Spleen (tissue), 11 donors: ENCODE results near the gene RAET1G. TPM values are rescaled to one million over a fixed set of nuclear protein-coding genes. Genes with fewer than 3 reads are reported as not detected.
"Not testable (repeated sequence)": the region's sequence is repeated elsewhere in the genome, so short reads cannot be mapped to it uniquely, and the experiment has no call there.

Experiments used
- DNase-seq: peaks from one replicate; pipeline ENCODE4 v3.0.0-alpha.2; 2020
- H3K27ac ChIP-seq, 8 donors: fragments of 200-600 bp; sonication (generic) in 7 of 8; 1 replicate in 4 of 8; 2 replicates in 4 of 8; pipeline versions ENCODE4 v1.5.0 to v1.8.0; 2016 to 2021; ENCODE audit warnings: inconsistent platforms in 4 of 8, mild to moderate bottlenecking in 4 of 8, moderate library complexity in 1 of 8
- H3K27me3 ChIP-seq, 7 donors: fragments of 200-600 bp; sonication (generic) in 6 of 7; replicated peaks in 1 of 7; 1 replicate in 4 of 7; 2 replicates in 3 of 7; pipeline versions ENCODE4 v1.5.0 to v1.8.0; 2016 to 2021; ENCODE audit warnings: inconsistent platforms in 3 of 7, mild to moderate bottlenecking in 1 of 7
- H3K36me3 ChIP-seq, 6 donors: fragments of 200-600 bp; sonication (generic) in 5 of 6; 1 replicate in 4 of 6; 2 replicates in 2 of 6; pipeline versions ENCODE4 v1.5.0 to v1.8.0; 2016 to 2021; ENCODE audit warnings: inconsistent platforms in 2 of 6
- H3K4me1 ChIP-seq, 6 donors: fragments of 200-600 bp; sonication (generic) in 5 of 6; 1 replicate in 3 of 6; 2 replicates in 3 of 6; pipeline versions ENCODE4 v1.5.0 to v1.8.0; 2016 to 2021; ENCODE audit warnings: inconsistent platforms in 3 of 6
- H3K4me3 ChIP-seq, 8 donors: fragments of 200-600 bp; sonication (generic) in 7 of 8; 1 replicate in 4 of 8; 2 replicates in 4 of 8; pipeline versions ENCODE4 v1.5.0 to v1.8.0; 2016 to 2021; ENCODE audit warnings: inconsistent platforms in 4 of 8, mild to moderate bottlenecking in 4 of 8, moderate library complexity in 2 of 8
- H3K9me3 ChIP-seq, 8 donors: fragments of 200-600 bp; sonication (generic) in 7 of 8; 1 replicate in 4 of 8; 2 replicates in 4 of 8; pipeline versions ENCODE4 v1.5.0 to v1.8.0; 2016 to 2021; ENCODE audit warnings: inconsistent platforms in 4 of 8
- POLR2A ChIP-seq, 3 donors: fragments of 450-650 bp; IDR thresholded peaks; one replicate each; pipeline ENCODE4 v1.5.1; 2017; ENCODE audit warnings: antibody characterized with exemption in 3 of 3, mild to moderate bottlenecking in 1 of 3
- POLR2AphosphoS5 ChIP-seq, 3 donors: sonication (generic); formaldehyde crosslinking; IDR thresholded peaks; one replicate each; pipeline ENCODE4 v1.5.1; 2017; ENCODE audit warnings: antibody characterized with exemption in 3 of 3
- WGBS, 5 donors: extraction: QIAGEN DNeasy Blood & Tissue Kit in 3 of 5; methylation state at CpG; one replicate each; pipeline versions ENCODE4 v1.1.5 to v1.1.7; 2013 to 2018; 5-methylcytosine and 5-hydroxymethylcytosine counted together
- intact Hi-C: fragments of 100-400 bp; cut with DNase I; formaldehyde crosslinking; loops from one replicate; pipeline ENCODE4 v1.15.0; 2023; ENCODE audit warnings: low total_unique reads
- polyA plus RNA-seq, 3 donors: library from polyadenylated mRNA; stranded (reverse); fragments of 200-250 nt; gene quantifications; one replicate each; pipeline ENCODE4 v1.2.1, GENCODE V29; 2013
- total RNA-seq, 7 donors: library from RNA; depleted of rRNA in 3 of 7; stranded (reverse); fragments of >200 nt in 3 of 7; fragmentation: NEBNext Ultra II Directional in 4 of 7; extraction: Animal tissue kit (Norgen Biotek cat#: 25700) in 4 of 7; gene quantifications; one replicate each; pipeline versions ENCODE4 v1.1.0 to v1.2.1, GENCODE V29; 2016 to 2021
- TF ChIP-seq, protein P1 (sequence below), 11 experiments: fragments of 200-600 bp in 7 of 11; fragments of 450-650 bp in 4 of 11; sonication (generic) in 4 of 11; IDR thresholded peaks in 8 of 11; conservative IDR thresholded peaks in 3 of 11; 1 replicate in 7 of 11; 2 replicates in 4 of 11; pipeline versions ENCODE4 v1.4.0 to v1.8.0; 2016 to 2021; ENCODE audit warnings: antibody characterized with exemption in 11 of 11, inconsistent platforms in 4 of 11, mild to moderate bottlenecking in 1 of 11
- donor health status: healthy with polysubstance abuse.
- donor health status: DM: no; HTN: no; CAD: no; lungs with moderate emphysema.
- donor health status: DM: no; HTN: no; CAD: no.
- donor health status: Bipolar disorder and iron deficiency.
- donor health status: healthy.
- donor health status: DM: no; HTN: no; CAD: no.
- donor health status: DM: yes; HTN: yes; CAD: no.

RAET1G gene
- total and polyA plus RNA-seq, 10 donors: 0.09 to 1.2 TPM; not detected in 8

GRCh38 chr6:149921361-149921760 is 1.6 kb downstream of the RAET1G start:
- H3K27me3 ChIP-seq: peaks cover 0 to 66% (median 26%) of the 10 kb centered on the region in 7 donors

GRCh38 chr6:149919834-149920225 is 3.1 kb downstream of the RAET1G start:
- no peak overlapping the region for H3K4me3 ChIP-seq
- intact Hi-C loops: no loop called here
- H3K4me1 ChIP-seq: peaks cover 0 to 18% (median 12%) of the 10 kb centered on the region in 6 donors
- TF ChIP-seq POLR2A (IDR thresholded peaks at IDR 0.05) (no peak), POLR2AphosphoS5 (IDR thresholded peaks at IDR 0.05) (no peak)
- TF ChIP-seq, protein P1, sequence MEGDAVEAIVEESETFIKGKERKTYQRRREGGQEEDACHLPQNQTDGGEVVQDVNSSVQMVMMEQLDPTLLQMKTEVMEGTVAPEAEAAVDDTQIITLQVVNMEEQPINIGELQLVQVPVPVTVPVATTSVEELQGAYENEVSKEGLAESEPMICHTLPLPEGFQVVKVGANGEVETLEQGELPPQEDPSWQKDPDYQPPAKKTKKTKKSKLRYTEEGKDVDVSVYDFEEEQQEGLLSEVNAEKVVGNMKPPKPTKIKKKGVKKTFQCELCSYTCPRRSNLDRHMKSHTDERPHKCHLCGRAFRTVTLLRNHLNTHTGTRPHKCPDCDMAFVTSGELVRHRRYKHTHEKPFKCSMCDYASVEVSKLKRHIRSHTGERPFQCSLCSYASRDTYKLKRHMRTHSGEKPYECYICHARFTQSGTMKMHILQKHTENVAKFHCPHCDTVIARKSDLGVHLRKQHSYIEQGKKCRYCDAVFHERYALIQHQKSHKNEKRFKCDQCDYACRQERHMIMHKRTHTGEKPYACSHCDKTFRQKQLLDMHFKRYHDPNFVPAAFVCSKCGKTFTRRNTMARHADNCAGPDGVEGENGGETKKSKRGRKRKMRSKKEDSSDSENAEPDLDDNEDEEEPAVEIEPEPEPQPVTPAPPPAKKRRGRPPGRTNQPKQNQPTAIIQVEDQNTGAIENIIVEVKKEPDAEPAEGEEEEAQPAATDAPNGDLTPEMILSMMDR (IDR thresholded peaks at IDR 0.05 in 8 of 11, conservative IDR thresholded peaks at IDR 0.05 in 3 of 11): no peak
- H3K27ac ChIP-seq: no peak overlapping the region
- no peaks in the 10 kb centered on the region for H3K36me3 ChIP-seq
- H3K9me3 ChIP-seq: no peaks in the 10 kb centered on the region
- DNase-seq: peak; percentile 37
- peaks cover 0 to 50% (median 17%) of the 10 kb centered on the region in 7 donors for H3K27me3 ChIP-seq
- 79 to 92% (median 87%) methylated on average over 4 of the region's 4 CpGs for WGBS, 5 donors

More at GRCh38 chr6:149921361-149921760, 1.6 kb downstream of the RAET1G start:
- H3K4me1 ChIP-seq: peaks cover 0 to 33% (median 27%) of the 10 kb centered on the region in 6 donors
- no peak overlapping the region for H3K27ac ChIP-seq
- no peaks in the 10 kb centered on the region for H3K36me3 ChIP-seq
- intact Hi-C loops: no loop called here
- H3K9me3 ChIP-seq: no peaks in the 10 kb centered on the region
- DNase-seq: peak; percentile 69
- 71 to 89% (median 87%) methylated on average over 1 to 6 of the region's 6 CpGs for WGBS, 5 donors
- no peak overlapping the region for H3K4me3 ChIP-seq
- no peak for TF ChIP-seq POLR2A (IDR thresholded peaks at IDR 0.05)
- TF ChIP-seq, protein P1 (IDR thresholded peaks at IDR 0.05 in 8 of 11, conservative IDR thresholded peaks at IDR 0.05 in 3 of 11): no peak
- TF ChIP-seq POLR2AphosphoS5 (IDR thresholded peaks at IDR 0.05): no peak

GRCh38 chr6:149919126-149919833 is 3.6 kb downstream of the RAET1G start:
- peak; percentile 28 for DNase-seq
- H3K27ac ChIP-seq: not testable (repeated sequence)
- WGBS, 5 donors: 67 to 78% (median 78%) methylated on average over 9 to 11 of the region's 11 CpGs

DNA sequence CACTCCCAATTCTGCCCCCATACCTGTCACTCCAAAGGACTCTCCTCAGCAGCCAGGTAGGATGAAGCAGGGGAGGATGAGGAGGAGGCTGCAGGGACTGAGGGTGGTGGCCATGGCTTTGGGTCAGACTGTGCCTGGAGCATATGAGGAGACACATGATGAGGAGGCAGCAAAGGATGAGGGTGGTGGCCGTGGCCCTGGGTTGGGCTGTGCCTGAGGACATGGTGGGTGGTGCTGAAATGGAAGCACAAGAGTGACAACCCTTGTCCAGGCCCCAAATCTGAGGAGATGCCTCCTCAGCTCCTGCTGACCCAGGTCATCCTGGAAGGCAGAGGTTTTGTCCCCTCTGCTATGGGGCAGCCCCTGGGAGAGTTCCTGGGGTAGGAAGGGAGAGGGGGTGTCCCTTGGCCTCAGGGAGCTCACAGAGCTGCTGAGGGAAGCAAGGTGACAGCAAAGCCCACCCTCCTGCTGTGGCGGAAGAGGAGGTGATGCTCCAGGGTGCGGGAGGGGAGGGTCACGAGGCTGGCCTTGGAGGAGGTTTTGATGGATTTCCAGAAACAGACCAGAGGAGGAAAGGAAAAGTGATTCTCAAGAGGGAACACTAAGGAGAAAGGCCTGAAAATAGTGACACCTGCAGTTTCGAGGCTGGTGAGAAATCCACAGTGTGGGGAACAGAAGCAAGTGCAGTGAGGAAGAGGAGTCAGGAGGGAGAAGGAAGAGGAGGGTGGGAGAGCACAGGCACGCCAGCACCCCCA is 4.6 kb downstream of the RAET1G start:
- DNase-seq: peak; percentile 56
- Histone ChIP-seq H3K27ac (no peak overlapping the region), H3K4me3 (no peak overlapping the region), H3K27me3 (peaks cover 0 to 42% (median 9%) of the 10 kb centered on the region in 7 donors), H3K9me3 (no peaks in the 10 kb centered on the region), H3K4me1 (peaks cover 0 to 13% (median 9%) of the 10 kb centered on the region in 6 donors), H3K36me3 (no peaks in the 10 kb centered on the region)
- intact Hi-C loops: no loop called here
- no peak for TF ChIP-seq POLR2A (IDR thresholded peaks at IDR 0.05)
- no peak for TF ChIP-seq POLR2AphosphoS5 (IDR thresholded peaks at IDR 0.05)
- TF ChIP-seq, protein P1 (IDR thresholded peaks at IDR 0.05 in 8 of 11, conservative IDR thresholded peaks at IDR 0.05 in 3 of 11): no peak
- 75 to 94% (median 83%) methylated on average over 6 of the region's 6 CpGs for WGBS, 5 donors

More at GRCh38 chr6:149919126-149919833, 3.6 kb downstream of the RAET1G start:
- intact Hi-C loops, H3K4me3 ChIP-seq, H3K9me3 ChIP-seq, H3K36me3 ChIP-seq: not testable (repeated sequence)
- H3K27me3 ChIP-seq: peaks cover 0 to 45% (median 17%) of the 10 kb centered on the region in 7 donors
- H3K4me1 ChIP-seq: peaks cover 0 to 18% (median 12%) of the 10 kb centered on the region in 6 donors
